ENCODE data around the gene PGC.

The PGC gene

DNA sequence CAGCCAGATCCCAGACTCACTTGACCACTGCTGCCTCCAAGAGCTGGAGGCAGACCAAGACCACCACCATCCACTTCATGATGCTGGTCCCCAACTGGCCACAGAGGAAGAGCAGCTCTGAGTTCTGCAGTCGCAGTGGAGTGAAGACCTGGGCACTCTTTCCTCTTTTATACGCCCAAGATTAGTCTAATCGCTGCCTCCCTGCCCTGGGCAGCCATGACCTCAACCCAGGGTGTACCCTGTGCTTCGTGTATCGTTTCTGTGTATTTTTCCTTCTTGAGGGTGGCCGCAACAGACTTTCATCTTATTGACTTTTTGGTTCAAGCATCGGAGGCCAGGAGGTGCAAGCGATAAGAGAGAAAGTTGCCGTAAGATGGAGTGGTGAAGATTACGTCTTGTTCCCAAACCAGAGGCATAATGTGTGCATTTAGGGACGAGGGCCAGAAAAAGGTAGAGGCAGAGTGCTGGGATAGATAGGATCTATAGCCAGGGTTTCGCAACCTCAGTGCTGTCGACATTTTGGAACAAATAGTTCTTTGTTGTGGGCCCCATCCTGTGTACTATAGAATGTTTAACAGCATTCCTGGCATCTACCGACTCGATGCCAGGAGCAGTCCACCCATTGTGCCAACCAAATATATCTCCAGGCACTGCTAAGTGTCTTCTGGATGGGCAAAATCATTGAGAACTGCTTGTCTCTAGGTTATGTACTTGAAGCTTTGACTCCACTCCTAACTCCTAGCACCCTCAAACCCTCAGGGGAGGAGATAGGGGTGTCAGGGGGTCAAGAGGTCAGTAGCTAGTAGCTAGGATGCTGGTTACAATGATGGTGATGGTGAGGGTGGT, at the start of gene PGC:
Gene PGC, minus strand, starts transcription at position 142 of the 846 bp plus-strand sequence. Its CDS starts 63 bp downstream, at position 79.
- no peak for DNase-seq (ENCODE audit: low spot score)

GRCh38 chr6:41796474-41796873, 49.3 kb upstream of the PGC start:
- DNase-seq (ENCODE audit: low spot score), result no peak

DNA sequence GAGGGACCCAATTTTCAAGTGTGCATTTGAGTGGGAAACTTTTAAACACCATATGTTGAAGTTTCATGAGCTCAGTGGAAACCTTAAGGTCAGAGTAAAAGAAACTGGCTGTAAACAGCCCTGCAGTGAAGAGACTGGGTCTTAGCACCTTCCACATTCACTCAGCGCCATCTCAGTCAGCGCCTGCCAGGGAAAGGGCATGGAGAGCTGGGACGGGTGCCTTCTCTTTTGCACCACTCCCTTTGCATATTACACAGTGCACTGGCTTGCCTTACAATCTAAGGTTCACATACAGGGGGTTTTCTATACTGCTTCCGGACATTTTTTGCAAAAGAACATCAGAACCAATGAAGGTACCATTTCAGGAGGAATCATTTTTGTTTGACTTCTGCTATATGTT, 44.8 kb upstream of the PGC start:
- DNase-seq (ENCODE audit: low spot score), result no peak

DNA sequence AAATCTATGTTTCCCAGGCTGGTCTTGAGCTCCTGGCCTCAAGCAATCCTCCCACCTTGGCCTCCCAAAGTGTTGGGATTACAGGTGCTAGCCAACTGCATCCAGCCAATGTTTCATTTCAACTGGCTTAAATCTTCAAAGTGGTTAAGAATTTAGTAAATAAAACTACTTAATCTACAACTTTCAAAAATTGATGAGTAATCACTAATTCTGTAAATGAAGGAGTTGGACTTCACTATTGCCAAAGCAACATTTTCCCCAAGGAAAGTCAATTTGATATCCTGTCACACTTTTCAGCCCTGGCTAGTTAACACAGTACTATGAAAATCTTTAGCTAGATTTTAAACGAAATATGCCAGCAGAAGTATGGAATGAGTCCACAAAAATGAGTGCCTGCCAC, 44.1 kb upstream of the PGC start:
- no peak for DNase-seq (ENCODE audit: low spot score)

GRCh38 chr6:41790045-41790444, 42.8 kb upstream of the PGC start:
- no peak for DNase-seq (ENCODE audit: low spot score)

GRCh38 chr6:41789390-41789724, 42.2 kb upstream of the PGC start:
- DNase-seq (ENCODE audit: low spot score), result no peak

DNA sequence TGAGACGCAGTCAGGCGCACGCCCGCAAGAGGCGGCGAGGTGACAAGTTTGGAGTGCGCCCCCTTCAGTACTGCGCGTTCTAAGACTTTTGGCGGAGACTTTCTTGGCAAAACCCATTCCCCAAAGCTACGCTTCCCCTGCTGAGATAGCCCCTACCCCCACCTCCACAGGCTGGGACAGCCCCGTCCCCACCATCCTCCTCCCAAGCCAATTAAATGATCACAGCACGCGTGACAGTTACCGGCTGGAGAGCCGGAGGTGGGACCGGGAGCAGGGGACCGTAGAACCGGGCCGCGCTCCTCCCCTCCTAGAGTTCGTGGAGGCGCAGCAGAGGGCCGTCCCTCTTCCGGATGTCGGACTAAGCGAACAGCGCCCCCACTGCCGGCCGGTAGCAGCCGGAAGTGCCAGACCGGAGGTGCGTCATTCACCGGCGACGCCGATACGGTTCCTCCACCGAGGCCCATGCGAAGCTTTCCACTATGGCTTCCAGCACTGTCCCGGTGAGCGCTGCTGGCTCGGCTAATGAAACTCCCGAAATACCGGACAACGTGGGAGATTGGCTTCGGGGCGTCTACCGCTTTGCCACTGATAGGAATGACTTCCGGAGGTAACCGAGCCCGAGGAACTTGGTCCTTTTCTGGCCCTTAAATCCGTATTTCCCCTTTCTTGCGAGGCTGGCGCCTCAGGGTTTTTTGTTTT, 40.2 kb upstream of the PGC start, which contains the start of gene TOMM6:
Gene TOMM6, plus strand, starts transcription at position 476 of the 699 bp plus-strand sequence. Its CDS starts 4 bp downstream, at position 480.
- peak; percentile 95 for DNase-seq (ENCODE audit: low spot score)

- peak; percentile 88 for DNase-seq (ENCODE audit: low spot score)
Observed at GRCh38 chr6:41786451-41787218, 39.4 kb upstream of the PGC start.

DNA sequence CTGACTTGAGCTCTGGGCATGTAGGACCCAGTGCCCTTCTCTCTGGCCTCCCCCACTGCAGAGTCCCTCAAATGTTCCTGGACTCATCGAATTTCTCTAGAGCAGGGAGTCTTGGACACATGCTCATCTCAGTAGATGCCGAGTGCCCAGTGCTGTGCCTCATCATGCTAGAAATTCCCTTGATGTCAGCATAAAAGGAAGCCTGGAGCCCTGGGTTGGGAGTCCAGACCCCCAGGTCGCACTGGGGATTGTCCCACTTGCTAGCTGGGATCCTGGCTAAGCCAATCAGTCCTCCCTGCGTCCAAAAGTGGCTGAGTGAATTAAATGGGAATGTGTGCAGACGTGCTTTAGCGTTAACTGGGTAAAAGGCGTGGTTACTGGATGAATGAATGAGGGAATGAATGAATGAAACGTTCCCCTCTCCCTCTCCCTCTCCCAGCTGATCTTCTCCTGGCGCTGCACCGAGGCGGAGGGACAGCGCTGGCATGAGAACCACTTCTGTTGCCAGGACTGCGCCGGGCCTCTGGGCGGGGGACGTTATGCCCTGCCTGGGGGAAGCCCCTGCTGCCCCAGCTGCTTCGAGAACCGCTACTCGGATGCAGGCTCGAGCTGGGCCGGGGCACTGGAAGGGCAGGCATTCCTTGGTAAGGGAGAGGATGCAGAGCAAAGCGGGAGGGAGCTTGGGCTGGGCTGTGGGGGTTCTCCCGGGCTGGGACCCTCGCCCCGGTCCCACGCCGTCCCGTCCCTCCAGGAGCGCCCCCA, 38.7 kb upstream of the PGC start:
- no peak for DNase-seq (ENCODE audit: low spot score)

- no peak for DNase-seq (ENCODE audit: low spot score)
Observed at GRCh38 chr6:41785254-41785653, 38.1 kb upstream of the PGC start.

- no peak for DNase-seq (ENCODE audit: low spot score)
Observed at GRCh38 chr6:41784581-41785171, 37.5 kb upstream of the PGC start.

GRCh38 chr6:41783106-41783780, 36.0 kb upstream of the PGC start:
- DNase-seq (ENCODE audit: low spot score), result no peak

DNA sequence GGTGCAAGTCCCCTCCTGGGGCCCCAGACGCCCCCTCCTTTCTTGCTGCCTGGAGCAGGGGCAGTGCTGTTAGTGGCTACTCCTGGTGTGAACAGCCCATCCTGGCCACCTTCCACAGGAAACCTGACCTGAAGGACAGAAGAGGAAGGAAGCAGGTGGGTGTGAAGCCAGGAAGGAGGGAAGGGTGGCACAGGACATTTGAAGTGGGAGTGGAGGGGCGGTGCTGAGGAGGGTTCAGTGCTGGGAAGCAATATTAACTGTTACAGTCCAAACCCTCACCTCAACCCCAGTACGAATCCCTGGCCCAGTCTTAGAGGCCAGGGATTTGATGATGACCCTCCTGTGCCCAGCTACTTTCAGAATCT, 34.2 kb upstream of the PGC start:
- DNase-seq (ENCODE audit: low spot score), result no peak

DNA sequence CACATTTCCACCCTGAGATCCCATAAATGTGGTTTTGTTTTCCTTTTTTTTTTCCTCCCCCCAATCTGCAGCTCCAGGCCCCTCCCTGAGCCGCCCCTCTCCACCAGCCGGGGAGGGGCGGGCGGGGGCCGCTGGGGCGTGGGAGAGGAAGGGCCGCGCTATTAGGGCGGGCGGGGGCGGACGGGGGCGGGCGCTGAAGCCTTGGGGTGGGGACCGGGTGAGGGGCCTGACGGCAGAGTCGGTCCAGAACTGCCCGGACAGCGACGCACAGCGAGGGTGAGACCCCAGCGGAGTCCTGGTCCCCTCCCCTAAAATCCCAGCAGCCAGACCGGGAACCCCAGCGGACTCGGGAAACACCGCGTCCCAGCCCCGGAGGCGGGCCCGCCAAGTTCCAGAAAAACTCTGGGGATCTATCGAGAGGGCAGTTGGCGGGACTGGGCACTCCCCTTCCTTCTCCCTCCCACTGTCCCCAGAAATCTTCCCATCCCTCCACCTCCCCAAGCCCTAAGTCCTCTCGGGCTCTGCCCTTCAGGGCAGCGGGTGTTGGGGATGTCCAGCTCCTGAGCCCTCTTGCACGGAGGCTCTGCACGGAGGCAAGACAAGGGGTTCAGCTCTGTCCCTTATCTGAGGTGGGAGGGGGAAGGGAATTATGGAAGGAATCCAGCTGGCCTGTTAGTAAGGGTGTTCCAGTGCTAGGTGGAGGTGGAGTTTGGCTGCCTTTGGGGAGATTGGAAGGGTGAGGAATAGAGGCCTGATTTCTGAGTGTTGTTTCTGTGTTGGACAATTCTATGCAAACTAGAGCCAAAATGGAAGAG, 33.6 kb upstream of the PGC start, which contains the start of gene PRICKLE4:
Gene PRICKLE4, plus strand, starts transcription at position 232 of the 815 bp plus-strand sequence. CDS start 2,692 bp downstream, outside the sequence.
- peak; percentile 31 for DNase-seq (ENCODE audit: low spot score)

DNA sequence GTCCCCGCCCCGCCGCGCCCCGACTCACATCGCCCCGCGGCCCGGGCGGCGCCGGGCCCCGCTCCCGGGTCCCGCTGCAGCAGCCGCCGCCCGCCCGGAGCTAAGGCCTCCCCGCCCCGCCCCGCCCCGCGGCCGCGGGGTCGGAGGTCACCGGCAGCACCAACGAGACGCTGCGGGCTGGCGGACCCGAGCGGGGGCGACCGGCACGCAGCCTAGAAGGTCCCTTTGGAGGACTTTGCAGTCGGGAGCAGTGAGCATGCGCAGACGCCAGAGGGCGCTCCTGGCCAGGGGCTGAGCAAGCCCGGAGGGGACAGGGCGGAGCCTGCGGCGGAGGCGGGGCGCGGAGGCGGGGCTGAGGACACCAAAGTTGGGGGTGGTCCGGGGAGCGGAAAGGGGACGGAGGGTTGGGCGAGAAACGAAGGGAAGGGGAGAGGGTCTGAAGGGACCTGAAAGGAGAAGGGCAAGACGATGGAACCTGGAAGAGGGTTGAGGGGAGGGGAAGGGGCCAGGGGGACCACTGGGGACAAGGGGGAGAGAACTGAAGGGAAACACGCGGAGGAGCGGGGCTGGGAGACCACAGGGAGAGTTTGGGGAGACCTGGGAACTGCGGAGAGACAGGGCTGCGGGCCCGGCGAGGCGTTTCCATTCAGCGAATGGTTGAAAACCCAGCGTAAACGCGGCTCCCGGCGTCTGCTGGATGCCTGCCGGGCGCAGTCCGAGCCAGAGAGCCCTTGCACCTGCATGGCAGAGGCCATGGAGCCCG, 32.8 kb upstream of the PGC start, which contains the start of gene FRS3:
Gene FRS3, minus strand, starts transcription at position 113 of the 763 bp plus-strand sequence. CDS start 2,913 bp downstream, outside the sequence.
- peak; percentile 96 for DNase-seq (ENCODE audit: low spot score)

- DNase-seq (ENCODE audit: low spot score), result no peak
Observed at GRCh38 chr6:41779336-41779735, 32.1 kb upstream of the PGC start.

DNA sequence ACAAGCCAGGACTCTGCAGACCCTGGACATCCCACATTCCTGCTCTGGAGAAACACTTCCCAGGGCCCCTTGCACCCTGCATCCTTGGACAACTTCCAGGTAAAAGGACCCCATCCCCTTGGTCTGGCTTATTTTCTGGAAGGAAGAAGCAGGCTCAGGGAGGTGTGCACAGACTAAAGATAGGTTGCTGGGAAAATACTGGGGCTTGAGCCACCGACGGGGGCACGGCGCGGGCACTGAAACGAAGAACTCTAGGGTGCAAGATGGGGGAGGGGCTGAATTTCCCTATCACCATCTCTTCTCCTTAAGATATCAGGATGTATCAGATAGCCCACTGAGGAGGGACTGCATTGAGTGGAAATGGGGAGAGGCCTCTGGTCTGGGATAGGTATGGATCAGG, 31.7 kb upstream of the PGC start:
- DNase-seq (ENCODE audit: low spot score), result no peak

GRCh38 chr6:41777551-41778285, 30.5 kb upstream of the PGC start:
- no peak for DNase-seq (ENCODE audit: low spot score)
